ENCODE measurements around the gene VCX3B.
"Not testable (repeated sequence)": the region's sequence is repeated elsewhere in the genome, so short reads cannot be mapped to it uniquely, and the experiment has no call there.

VCX3B gene

DNA sequence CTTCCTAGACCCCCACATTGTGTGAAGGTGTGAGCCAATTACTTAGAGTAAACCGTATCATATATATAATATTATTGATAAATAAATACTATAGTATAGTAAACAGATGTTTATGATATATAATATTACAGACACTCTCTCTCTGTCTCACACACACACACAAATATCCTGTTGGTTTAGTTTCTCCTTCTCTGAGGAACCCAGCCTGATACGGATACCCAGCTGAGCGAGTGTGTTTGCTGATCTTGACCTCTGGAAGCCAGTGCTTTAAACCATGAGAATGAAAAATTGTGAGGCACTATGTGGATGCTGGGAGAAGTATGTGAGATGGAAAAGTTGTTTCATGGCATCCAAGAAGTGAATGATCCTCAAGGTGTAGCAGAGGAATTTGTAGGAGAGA lies at the start of gene VCX3B:
TSS of gene VCX3B (plus strand) at position 301 of the 400 bp plus-strand sequence. CDS start 621 bp downstream, outside the sequence.
- not testable (repeated sequence) for DNase-seq (ENCODE audit: low read depth)

DNA sequence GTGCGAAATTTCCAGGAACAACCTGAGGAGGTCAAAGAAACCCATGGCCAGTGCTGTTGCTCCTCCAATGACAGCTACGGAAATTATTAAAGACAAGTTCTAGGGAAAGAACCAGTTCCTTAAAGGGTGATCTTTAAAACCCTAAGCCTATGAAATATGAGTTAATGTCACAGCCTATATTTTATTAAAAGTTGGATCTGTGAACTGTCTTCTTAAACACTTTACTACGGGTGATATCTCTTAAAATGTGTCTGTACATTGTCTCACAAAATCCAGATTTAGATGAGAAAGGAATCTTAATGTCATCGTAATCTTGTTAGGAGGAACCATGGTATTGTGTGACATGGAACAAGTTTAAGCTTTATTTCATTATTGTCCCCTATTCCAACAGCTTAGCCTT lies 46.3 kb upstream of the VCX3B start:
- no peak for DNase-seq (ENCODE audit: low read depth)

DNA sequence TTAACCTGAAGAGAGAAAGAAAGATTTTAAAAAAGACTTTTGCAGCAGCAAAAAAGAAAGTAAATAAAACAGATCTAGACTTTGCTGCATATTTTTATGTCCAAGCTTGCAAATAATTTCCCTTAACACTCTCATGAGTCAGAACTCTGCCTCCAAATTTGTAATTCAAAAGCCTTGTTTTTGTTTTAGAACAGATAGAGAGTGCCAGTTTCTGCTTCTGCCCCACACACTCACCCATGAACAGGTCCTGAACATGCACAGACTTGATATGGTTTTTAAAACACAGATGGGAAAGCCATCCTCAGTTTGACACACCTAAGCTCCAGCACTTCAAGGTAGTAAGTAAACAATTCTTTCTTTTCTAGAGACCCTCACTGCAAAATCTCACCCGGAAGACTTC lies 39.7 kb upstream of the VCX3B start:
- DNase-seq (ENCODE audit: low read depth): no peak

DNA sequence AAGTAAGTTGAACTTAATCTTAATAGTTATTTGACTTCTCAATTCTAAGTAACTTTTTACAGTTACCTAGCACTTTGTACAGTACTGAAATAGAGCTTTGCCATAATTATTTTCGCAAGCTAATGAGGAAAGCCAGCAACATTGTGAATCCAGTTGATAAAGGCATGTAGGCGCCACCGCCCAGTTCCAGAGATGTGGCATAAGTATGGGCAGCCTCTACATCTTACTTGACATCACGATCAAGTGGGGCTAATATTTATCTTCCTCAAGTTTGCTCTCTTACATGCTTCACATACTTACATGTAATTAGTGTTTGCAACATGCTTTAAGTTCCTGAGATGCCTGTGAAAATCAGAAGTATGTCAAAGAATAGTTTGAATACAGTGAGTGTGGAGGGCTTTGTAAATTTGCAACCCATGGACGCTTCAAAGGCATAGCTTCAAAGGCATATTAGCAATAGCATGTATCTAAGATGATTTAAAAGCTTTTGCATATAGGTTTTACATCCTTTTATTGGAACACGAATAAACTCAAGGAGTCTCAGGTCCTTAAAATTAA lies 34.9 kb upstream of the VCX3B start:
- DNase-seq (ENCODE audit: low read depth): no peak

DNA sequence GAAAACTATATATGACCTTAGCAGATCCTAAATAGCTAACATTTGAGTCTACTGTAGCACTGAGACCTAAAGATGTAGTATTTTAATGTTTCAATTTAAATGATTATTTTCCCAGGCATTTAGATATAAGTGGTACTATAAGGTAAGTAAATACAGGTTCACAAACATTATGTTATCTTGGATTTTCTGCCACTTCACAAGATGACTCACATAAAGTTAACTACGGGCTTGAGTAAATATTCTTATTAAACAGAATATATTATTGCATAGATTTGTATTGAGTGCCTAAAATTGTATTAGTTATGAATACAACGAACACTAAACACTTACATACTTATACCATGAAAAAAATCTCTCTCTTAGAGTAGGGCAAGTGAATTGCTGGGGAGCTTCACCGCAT lies 34.2 kb upstream of the VCX3B start:
- no peak for DNase-seq (ENCODE audit: low read depth)

DNA sequence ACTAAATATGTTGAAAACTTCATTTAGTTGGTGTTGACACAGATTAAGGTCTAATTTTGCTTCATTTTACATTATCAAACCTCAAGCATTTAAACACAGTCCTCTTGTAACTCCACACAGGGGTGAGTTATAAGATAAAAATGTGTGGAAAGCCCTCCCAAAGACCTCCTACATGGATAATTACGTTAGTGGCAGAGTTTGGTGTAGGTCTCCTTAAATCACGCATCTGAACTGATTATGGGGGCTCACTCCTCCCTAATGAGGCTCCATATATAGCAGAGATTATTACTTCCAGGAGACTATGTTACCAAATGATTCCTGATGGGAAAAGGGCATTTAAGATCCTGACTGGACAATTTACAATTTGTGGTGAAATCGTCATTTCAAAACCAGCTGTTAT lies 32.2 kb upstream of the VCX3B start:
- DNase-seq (ENCODE audit: low read depth): no peak

DNA sequence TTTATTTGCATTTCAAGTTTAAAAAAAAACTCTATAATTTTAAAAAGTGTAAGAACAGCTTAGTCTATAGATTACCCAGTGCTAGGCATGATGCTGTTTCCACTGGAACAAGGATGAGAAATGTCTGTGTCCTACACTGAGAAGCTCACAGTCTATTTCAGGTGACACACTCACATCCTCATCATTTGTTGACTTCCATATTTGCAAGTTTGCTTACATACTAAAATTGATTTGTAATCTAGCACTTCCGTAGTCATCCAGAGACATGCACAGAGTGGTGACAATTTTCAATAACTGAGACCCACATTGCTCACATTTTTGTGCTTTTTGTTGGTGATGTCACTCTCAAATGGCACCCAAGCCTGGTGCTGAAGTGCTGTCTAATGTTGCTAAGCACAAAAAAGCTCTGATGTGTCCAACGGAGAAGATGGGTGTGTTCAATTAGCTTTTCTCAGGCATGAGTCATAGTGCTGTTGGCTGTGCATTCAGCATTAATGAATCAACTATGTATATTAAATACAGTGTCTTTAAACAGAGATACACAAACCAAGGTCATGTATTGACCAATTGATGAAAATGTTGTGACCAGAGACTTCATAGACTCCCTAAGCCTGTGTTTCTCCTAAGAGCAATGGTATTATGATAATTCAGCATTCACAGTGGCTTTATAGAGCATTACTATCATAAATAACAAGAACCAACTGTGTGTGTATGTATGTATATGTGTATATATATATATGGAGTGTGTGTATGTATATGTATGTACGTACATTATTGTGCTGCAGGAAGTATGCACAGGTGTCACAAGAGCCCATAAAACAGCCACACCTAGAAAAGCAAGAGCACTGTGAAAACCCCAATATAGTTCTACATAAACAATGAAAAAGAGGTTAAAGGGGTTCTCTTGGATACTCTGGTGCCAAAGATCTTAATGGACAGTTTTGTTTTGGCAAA lies 31.2 kb upstream of the VCX3B start:
- no peak for DNase-seq (ENCODE audit: low read depth)

DNA sequence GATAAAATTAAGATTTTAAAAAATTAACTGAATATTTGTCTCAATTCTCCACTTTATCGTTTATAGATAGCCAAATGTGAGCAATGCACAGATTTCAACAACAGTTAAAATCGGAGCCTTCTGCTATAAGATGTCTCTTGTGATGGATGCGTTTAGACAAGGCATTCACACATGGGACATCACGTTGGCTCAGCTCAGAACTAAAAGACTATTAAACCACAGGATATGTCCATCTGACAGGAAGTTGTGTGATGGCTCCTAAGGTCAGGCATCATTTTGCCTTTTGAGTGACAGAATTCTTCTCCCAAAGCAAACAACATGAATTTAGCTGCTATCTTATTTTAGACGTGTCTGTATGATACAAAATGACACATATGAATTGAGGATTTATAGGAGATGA lies 17.3 kb upstream of the VCX3B start:
- no peak for DNase-seq (ENCODE audit: low read depth)

DNA sequence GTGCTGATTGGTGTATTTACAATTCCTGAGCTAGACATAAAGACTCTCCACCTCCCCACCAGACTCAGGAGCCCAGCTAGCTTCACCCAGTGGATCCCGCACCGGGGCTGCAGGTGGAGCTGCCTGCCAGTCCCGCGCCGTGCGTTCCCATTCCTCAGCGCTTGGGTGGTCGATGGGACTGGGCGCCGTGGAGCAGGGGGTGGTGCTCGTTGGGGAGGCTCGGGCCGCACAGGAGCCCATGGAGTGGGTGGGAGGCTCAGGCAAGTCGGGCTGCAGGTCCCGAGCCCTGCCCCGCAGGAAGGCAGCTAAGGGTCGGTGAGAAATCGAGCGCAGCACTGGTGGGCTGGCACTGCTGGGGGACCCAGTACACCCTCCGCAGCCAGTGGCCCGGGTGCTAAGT lies 12.3 kb upstream of the VCX3B start:
- not testable (repeated sequence) for DNase-seq (ENCODE audit: low read depth)

DNA sequence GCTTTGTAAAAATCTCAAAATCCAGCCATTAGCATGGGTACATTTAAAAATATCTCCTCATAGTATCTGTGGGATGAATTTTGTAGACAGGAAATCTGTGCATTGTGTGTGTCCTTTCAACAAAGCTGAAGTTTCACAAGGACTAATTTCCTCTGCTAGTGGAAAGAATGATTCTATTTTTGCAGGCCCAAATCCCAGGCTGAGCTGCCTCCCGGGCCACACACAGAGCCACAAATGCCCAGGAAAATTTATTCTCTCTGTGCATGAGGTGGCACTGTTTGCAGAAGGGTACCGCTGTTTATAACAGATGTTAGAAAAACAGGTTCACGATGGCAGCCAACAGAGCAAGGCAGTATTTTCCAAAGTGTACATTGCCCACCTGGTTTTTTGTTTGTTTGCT lies 11.0 kb upstream of the VCX3B start:
- DNase-seq (ENCODE audit: low read depth): no peak

DNA sequence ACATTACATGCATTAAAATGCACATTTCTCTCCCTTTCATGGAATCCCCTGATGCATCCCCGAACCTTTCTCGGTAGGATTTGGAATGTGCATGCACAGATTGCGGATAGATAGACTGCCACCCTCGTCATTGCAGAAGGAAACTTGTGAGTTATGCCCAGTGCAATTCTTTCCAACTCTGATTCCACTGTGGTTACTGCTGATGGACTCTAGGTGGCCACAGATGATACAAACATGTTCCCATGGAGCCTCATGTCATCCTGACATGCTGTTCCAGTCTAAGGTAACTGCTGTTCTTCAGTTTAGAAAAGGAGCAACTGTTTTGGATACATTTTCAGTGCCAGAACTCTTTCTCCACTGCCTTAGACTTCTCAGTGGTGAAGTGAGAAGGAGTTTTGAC lies 9.1 kb upstream of the VCX3B start:
- DNase-seq (ENCODE audit: low read depth): no peak

DNA sequence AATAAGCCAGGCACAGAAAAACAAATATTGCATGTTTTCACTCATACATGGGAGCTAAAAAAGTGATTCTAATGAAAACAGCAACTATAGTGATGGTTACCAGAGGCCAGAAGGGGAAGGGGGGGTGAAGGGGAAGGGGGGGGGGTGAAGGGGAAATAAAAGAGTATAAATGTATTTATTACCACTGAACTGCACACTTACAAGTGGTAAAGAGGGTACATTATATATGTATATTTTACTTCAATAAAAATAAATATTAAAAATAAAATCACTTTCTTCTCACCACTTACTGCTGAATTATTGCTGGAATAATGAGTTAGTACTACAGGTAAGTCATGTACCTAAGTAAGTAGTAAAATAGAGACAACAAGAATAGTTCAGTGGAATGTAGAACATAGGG lies 2.1 kb upstream of the VCX3B start:
- no peak for DNase-seq (ENCODE audit: low read depth)

DNA sequence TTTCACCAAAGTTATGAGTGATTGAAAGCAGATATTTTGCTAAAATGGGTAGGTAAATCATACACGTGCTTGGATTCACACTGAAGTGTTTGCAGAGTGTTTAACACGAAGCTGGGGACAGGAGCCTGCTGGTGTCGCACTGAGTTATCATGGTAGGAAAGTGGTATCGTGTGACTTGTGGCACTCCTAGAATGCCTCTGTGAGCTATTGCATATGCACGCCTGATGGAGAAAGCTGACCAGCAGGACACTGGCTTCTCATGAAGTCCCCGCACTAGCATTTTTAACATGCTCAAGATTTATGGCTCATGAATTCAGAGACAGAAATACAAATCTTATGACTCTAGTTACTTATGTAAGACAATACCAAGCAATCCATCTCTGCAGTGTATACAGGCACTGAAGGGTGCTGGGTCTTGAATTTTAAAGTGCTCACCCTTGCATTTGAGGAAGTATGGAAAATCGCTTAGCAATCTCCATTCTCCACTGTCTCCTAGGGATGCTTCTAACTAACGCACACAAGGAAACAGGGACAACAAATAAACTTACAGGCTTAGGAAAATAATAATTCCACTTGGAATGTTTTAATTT lies 19.8 kb downstream of the VCX3B start:
- no peak for DNase-seq (ENCODE audit: low read depth)

DNA sequence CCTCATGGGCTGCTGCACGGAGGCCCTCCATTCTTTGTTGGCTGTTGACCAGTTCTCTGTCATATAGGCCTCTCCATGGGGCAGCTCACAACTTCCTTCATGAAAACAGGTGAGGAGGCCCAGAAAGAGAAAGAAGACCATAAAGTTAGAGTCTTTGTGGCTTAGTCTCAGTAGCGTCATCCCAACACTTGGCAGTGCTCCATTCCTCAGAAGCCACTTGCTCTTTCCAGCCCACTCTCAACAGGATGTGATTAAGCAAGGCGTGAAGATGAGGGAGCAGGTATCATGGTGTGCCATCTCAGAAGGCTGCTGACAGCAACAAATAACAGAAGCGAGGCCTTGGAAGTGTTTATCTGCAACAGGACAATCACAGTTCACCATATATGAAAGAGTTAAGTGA lies 30.4 kb downstream of the VCX3B start:
- DNase-seq (ENCODE audit: low read depth): not testable (repeated sequence)

DNA sequence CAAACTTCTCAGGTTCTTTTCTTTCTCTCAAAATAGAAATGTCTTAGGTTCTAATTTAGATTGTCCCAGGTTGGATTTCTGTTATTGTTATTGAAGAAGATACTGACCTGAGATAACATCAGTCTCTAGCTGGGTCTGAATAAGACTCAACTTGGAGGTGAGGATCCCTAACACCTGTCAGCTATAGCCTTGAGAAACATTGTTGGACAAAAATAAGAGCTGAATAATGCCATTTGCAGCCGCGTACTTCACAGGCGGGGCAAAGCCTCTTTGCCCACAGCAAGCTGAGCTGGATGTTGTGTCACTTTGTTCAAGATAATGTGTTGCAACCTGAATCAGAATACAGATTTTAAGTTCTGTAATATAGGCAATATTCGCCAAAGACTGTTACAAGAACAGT lies 35.6 kb downstream of the VCX3B start:
- DNase-seq (ENCODE audit: low read depth): no peak

DNA sequence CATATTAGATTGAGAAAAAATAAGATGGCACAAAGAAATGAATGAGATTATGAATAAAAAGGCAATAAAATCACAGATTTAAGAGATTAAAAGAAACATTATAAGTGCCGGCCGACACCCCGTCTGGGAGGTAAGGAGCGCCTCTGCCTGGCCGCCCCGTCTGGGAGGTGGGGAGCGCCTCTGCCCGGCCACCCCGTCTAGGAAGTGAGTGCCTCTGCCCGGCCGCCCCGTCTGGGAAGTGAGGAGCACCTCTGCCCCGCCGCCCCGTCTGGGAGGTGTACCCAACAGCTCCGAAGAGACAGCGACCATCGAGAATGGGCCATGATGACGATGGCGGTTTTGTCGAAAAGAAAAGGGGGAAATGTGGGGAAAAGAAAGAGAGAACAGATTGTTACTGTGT lies 37.5 kb downstream of the VCX3B start:
- not testable (repeated sequence) for DNase-seq (ENCODE audit: low read depth)

DNA sequence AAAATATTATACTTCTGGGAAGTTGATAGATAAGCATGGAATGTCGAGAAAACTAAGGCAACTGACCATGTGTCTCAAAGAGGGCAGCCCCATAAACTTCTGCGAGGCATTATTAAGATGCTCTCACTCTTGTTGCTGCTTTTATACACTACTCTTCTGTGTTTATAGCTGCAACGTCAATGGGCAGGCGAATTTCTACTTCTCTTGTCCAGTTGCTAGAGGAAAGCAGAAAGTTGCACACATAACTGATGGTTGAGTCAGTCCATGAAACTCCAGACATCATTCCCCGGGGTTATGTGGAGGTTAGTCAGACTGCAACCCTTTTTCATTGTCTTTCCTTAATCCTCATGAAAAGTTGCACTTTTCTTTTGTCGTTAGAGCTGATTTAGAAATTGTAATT lies 39.8 kb downstream of the VCX3B start:
- DNase-seq (ENCODE audit: low read depth): no peak

Data from EH (cell line).